Kidney glomerular epithelial cell (primary cell): ENCODE results near the gene UCMA.

Experiments used
- DNase-seq: peaks from one replicate; lab custom pipeline; 2025; lab: John Stamatoyannopoulos, UW

Gene UCMA

DNA sequence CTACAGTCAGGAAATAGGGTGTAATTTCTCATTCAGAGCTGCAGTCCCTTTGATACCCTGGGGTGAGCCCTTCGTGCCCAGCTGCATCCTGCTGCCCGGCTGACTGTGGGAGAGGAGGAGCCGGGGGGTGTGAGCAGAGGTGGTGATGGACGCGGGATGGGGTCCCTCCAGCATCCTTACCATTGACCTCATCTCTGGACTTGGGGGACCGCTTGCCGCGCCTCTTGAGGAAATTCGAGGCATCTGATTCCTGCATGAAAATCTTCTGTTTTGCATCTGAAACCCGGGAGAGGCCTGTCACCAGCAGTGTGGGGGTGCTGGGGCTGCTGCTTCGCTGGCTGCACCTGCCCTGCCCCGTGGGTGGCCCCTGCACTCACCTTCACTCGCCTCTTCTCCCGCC lies 816 bp downstream of the UCMA start:
- no peak for DNase-seq

DNA sequence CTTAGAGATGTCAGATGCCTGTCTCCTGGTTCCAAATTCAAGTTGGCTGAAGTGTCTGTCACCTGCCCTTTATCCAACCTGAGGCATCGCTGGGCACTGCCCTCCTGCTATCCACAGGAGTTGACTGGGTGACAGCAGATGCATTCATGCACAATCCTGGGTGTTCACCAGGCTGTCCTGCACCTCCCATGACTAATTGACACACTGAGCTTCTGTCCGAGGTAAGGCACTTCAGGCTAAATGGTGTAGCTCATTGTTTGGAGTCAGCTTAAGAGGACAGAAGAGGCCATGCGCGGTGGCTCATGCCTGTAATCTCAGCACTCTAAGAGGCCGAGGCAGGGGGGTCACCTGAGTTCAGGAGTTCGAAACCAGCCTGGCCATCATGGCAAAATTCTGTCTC lies 2.4 kb downstream of the UCMA start:
- no peak for DNase-seq

DNA sequence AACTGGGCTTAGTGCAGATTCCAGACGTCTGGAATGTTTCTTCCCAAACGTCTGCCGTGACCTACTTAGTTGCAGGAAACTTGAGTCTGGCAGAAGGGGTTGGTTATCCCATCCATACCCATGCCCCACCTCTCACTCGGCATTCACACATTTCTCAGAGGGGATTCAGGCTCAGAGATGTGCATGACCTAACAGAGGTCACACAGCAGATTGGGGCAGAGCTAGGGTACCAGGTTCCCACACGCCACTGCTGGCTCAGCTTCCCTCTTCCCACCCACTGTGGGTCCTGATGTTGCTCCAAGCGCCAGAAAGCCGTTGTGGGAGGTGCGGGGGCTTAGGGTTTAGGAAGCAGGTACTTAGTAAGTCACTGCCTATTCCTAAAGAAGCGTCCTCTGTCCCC lies 3.0 kb downstream of the UCMA start:
- no peak for DNase-seq

DNA sequence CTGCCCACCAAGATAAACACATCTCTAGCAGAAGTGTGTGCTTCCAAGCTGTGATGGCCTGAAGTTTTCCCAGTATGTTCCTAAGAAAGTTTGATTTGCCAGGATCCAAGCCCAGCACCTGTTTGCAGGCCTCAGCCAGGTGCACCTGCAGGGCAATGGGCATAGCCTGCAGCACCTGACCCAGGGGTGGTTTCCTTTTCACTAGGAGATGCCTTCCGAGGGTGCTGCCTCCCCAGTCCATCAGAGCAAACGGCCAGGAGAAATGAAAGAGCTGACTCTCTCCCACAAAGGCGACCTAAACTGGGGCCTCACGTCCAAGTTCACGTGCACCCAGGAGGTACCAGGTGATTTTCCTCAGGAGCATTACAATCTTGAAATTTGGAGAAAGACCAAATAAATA lies 7.1 kb downstream of the UCMA start:
- DNase-seq, result no peak

DNA sequence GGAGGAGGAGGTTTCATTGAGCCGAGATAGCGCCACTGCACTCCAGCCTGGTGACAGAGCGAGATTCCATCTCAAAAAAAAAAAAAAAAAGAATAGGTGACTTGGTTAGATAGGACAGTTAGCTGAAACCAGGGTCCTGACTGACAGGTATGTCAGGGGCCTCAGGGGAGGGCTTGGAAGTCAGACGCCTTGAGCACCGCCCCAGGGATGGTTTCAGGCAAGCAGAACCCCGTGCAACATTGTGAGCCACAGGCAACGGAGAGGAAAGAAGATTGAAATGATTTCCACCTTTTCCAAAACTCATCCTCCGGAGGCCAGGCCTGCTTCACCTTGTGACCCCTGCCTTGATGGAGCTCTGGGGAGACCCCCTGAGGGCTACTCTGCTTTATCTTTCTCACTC lies 8.6 kb downstream of the UCMA start:
- no peak for DNase-seq

DNA sequence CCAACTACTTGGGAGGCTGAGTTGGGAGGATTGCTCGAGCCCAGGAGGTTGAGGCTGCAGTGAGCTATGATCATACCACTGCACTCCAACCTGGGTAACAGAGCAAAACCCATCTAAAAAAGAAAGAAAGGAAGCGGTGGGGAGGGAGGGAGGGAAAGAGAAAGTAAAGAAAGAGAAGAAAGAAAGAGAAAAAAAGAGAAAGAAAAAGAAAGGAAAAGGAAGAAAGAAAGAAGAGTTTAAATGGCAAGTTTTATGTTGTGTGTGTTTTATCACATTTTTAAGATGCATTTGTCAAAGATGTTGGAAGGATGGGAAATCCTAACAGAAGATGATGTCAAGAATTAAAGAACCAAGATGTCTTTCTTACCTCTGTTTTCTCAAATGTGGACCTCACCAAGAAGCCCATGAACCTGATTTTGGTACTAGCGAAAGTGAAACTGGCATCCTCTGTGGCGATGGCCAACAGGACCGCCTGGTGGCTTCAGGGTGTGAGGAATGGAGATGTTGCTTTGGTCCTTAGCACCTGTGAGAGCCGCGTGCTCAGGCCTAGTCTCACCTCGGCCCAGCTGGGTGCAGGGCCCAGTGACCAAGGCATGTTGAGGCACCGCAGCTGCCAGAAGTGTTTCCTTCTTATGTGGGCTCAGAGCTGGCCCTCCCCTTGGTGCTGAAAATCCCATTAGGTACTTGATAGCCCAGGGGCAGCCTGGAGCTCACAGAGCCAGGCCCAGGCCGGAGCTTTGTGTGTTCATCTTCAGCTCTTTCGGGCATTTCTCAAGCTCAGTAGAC lies 9.8 kb downstream of the UCMA start:
- DNase-seq, result no peak

DNA sequence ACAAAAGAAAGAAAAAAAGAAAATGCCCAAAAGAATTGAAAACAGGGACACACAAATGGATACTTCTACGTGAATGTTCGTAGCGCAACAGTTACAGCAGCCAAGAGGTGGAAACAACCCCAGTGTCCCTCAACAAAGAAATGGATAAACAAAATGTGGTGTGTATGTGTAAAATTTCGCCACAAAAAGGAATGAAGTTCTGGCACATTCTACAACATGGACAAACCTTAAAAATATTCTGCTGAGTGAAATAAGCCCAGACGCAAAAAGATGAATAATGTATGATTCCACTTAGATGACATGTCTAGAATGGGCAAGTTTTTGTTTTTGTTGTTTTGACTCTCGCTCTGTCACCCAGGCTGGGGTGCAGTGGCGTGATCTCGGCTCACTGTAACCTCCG lies 10.9 kb downstream of the UCMA start:
- DNase-seq, result no peak

DNA sequence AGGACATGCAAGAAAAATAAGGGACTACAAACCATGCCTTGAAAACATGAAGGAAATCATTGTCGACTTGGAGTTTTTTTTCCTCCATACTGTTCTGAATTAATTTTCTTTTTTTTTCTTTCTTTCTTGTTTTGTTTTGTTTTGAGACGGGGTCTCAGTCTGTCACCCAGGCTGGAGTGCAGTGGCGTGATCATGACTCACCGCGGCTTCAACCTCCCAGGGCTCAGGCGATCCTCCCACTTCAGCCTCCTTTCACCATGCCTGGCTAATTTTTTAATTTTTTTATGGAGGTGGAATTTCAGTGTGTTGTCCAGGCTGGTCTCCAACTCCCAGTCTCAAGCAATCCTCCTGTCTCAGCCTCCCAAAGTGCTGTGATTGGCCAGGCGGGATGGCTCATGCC lies 11.6 kb downstream of the UCMA start:
- no peak for DNase-seq

DNA sequence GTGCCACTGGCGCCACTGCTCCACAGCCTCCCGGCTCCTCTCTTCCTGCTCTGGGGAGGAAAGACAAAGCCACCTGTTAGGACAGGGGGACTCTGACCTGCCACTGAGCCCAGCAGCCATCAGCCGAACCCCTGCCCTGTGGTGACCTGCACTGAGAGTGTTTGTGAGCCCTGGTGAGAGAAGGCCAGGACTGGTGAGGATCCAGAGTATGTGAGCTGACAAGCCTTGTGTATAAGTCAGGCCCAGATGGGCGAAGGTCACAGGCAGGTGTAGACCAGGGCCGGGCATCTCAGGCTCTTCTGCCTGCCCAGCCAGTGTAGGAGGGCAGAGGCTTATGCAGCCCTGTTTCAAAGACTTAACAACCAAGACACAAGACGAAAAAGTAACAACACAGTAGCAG lies 12.0 kb downstream of the UCMA start:
- DNase-seq, result no peak

DNA sequence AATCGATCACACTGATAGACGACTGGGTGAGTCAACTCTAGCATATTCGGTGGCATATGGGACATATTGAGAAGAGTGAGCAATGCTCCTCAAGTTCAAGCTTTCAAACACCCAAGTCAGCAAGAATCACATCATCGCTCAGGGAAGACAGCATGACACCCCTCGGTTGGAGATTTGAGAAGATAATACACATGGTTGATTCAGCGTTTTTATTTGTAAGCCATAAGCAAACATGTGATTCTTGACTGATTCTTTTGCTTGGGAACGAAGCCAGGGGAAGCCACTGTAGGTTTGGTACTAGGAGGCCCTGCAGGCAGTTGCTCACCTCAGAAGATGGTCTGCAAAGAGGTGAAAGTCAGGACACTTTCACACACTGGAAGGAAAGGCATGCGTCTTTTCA lies 12.6 kb downstream of the UCMA start:
- no peak for DNase-seq

DNA sequence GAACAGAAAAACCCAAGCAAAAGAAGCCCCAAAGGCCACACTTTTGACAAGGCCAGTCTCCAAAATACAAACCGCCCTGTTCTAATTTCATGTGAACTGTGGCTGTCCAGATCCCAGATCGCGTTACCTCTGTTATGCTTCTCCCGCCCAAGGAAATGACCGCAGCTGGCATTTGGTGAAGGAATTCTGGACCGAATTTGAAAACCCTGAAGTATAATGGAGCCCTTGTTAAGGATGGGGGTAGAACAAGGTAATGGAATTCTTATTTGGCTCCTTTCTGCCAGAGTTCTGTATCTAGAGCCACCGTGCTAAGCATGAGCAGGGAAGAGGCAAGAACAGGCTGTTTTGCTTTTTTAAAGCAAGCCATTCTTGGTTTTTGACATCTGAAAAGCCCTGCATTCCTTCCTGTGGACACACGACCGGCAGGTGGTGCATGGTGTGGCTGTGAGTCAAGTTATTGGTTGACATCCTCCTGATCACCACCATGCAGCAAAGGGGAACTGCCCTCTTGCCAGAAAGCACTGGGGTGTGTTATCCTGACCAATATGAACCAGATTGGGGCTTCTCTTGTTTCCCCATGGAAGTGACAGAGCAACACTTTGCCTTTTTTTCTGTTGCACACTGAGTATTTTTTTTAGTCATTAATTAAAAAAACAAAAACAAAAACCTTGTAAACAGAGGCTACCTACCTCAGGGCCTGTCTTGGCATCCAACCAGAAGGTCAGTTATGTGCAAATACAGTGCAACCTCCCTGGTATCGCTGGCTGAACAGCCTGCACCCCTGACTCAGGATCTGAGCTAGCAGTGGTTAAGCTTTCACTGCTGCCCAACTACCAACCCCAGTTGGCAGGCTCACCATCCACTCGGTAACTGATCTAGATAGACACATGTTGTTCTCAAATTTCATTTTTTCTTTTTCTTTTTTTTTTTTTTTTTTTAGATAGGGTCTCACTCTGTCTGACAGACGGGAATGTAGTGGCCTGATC lies 14.2 kb downstream of the UCMA start:
- DNase-seq, result no peak

DNA sequence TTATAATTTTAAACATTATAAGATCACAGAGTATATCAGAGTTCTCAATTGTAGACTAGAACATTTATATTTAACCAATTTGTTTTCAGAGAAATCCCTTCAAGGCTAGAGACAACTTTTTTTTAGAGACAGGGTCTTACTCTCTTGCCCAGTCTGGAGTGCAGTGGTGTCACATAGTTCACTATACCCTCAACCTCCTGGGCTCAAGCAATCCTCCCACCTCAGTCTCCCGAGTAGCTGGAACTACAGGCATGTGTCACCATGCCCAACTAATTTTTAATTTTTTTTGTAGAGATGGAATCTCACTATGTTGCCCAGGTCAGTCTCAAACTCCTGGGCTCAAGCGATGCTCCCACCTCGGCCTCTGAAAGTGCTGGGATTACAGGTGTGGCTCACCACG lies 15.3 kb downstream of the UCMA start:
- no peak for DNase-seq

DNA sequence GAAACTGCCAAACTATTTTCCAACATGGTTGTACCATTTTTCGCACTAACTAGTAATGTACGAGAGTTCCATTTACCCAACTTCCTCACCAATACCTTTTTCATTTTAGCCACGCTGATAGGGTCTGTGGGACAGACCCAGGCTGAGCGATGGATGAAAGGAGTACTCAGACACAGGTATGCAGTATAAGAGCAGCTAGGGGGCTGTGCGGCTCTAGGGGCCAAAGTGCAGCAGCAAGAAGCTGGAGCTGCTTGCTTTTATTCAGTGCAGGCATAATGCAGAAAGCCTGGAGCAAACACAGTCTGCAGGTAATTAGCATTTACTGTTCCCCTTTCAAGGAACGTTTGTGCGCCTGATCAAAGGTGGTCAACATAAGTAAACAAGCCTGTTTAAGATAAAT lies 21.0 kb downstream of the UCMA start:
- no peak for DNase-seq

DNA sequence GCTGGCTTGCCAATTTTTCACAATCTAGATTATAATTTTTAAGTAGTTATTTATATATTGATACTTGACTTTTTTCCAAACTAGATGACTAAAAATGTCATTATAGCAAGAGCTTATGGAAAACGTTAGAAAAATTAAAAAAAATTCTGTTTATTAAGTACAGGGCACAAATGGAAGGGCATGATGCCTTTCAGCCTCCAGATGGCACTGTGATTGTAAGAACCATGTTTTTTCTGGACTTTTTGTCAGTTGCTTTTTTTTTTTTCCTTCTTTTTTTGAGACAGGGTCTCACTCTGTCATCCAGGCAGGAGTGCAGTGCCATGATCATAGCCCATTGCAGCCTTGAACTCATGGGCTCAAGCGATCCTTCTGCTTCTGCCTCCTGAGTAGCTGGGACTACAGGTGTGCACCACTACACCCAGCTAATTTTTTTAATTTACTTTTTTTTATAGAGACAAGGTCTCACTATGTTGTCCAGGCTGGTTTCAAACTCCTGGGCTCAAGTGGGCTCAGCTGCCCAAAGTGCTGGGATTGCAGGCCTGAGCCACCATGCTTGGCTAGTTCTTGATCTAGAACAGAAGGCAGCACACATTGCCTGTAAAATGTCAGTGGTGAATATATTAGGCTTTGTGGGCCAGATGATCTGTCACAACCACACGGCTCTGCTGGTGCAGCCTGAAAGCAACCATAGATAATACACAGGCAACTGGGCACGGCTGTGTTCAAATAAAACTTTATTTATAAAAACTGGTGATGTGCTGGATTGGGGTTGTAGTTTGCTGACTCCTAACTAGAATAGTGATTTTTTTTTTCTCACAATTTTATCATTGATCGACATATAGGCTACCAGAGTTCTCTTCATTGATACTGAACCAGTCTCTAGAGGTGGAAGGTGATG lies 27.4 kb downstream of the UCMA start:
- no peak for DNase-seq

DNA sequence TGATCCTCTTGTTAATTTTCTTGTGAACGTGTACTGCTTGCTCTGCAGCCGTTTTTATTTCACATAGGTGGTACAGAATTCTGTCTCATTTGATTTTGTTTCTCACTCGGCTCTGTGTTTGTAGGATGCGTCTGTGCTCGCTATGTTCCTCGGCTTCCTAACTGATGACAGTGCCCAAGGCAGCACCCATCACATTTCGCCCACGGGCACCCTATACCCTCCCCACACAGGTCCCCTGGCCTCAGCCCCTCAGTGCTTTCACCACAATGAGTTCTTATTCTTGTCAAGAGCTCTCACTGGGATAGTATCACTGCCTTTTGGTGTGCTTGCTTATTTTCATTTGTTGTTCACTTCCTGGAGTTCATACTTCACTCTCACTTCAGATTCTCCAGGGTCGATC lies 28.1 kb downstream of the UCMA start:
- DNase-seq, result no peak

DNA sequence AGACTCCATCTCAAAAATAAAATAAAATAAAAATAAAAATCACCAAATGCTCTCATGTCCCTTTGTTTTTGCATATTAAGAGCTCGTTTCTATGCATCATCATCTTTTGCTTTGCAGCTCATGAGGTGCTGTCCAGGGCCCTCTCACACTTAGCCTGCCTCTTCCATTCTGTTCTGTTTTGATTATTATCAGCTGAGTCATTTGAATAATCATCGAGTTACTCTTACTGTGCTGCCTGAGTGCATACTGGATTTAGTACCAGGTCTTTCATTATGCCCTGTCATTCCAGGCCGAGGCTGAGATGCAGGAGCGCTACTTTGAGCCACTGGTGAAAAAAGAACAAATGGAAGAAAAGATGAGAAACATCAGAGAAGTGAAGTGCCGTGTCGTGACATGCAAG lies 33.0 kb downstream of the UCMA start:
- peak; percentile 32 for DNase-seq

DNA sequence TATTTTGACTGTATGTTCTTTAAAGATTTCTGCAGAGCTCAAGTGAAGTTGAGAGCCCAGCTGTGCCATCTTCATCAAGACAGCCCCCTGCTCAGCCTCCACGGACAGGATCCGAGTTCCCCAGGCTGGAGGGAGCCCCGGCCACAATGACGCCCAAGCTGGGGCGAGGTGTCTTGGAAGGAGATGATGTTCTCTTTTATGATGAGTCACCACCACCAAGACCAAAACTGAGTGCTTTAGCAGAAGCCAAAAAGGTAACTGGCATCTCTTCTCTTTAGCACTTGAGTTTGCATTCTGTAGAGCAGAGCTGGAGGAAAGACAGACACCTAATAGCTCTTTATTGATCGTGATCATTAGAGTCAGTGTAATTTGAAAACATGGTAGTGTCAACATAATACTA lies 39.2 kb downstream of the UCMA start:
- no peak for DNase-seq

DNA sequence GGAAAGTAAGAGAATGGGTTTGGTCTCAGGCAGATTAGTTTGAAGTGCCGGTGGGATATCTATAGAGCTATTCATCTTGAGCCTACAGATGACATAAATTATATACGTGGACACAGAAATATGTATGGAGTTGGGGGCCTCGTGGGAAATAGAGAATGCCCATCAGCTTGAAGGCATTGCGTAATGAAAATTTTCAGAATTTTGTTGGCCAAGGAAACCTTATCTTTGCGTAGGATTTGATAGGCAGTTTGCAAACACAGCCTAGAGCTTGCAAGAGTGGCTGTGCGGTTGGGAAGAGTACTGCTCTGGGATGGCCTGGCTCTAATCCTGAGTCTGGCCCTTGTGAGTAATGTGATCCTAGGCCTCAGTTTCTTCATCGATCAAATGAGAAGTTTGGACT lies 40.5 kb downstream of the UCMA start:
- DNase-seq, result no peak

DNA sequence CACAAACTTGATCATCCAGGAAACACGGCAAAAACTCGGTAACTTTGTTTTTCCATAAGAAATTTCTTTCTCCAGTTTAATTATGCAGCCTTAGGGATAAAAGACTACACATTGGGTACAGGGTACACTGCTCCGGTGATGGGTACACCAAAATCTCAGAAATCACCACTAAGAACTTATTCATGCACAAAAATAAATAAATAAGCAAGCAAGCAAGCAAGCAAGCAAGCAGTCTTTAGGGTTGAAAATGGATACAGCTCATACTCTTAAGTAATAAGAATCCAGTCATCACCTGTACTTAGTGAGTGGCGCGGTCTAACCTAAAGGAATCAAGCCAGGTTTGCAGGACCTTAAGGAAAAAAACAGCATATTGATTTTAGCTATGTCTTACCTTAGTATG lies 42.8 kb downstream of the UCMA start:
- no peak for DNase-seq

DNA sequence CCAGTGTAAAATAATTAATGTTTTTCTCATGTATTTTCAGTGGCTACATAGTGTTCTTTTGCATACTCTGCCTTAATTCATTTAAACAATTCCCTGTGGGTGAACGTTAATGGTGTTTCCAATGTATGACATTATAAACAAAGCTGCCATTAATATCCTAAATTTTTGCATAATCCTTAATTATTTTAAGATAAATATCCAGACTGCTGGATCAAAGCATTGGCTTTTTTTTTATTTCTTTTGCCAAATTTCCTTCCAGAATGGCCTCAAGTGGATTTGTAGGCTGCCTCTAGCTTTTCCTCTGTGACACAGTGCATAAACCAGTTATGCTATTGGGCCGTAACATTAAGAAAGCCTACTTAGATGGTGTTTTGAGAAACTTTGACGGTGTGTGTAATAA lies 43.4 kb downstream of the UCMA start:
- DNase-seq, result no peak

DNA sequence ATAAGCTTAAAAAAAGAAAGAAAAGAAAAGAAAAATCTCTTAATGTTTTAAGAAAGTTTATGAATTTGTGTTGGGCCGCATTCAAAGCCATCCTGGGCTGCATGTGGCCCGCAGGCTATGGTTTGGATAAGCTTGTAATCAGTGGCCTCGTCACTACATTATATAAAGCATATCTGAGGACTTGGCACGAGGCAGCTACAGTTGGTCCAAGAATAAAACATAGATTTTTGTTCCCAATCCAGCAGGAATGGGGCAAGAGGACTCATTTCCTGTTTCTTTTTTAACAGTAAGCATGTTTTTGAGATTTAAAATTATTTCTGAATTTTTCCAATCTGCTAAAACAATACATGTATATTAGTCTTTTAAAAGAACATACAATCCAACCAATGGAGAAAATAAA lies 44.2 kb downstream of the UCMA start:
- DNase-seq, result no peak

DNA sequence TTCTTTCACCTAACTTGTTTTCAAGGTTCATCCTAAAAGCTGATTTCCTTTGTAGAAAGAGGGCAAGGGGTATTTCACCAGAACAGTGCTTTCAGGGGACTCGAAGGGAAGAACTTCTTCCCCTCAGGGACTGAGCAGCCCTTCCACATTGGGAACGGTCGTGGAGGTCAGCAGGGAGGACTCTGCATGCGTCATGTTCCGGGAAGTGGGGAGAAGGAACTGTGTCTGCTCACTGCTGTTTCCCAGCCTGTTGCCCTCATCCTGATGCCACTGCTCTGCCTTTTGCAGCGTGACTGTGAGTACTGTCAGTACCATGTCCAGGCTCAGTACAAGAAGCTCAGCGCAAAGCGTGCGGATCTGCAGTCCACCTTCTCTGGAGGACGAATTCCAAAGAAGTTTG lies 45.6 kb downstream of the UCMA start:
- no peak for DNase-seq
